Nephron (organoid): ENCODE results near the gene SKAP1.

Experiments
- H3K27ac Mint-ChIP-seq, 3 experiments: 2 replicates each; pipeline ENCODE4 v1.8.0; 2020; ENCODE audit warnings: mixed read lengths in 3 of 3, mild to moderate bottlenecking in 2 of 3, moderate library complexity in 1 of 3
- H3K27me3 Mint-ChIP-seq: 2 replicates; pipeline ENCODE4 v1.8.0; 2021; ENCODE audit warnings: low read depth, mild to moderate bottlenecking, moderate library complexity, mixed read lengths
- H3K36me3 Mint-ChIP-seq: 2 replicates; pipeline ENCODE4 v1.8.0; 2020; ENCODE audit warnings: low read depth, mixed read lengths
- H3K4me1 Mint-ChIP-seq: 2 replicates; pipeline ENCODE4 v1.8.0; 2020; ENCODE audit warnings: mixed read lengths
- H3K4me3 Mint-ChIP-seq, 3 experiments: 2 replicates each; pipeline ENCODE4 v1.8.0; 2020; ENCODE audit warnings: mild to moderate bottlenecking in 3 of 3, mixed read lengths in 3 of 3, moderate library complexity in 2 of 3
- H3K9me3 Mint-ChIP-seq: 2 replicates; pipeline ENCODE4 v1.8.0; 2020; ENCODE audit warnings: mixed read lengths
- TF ChIP-seq, protein P1 (sequence below), 3 experiments: fragments of 200-600 bp; sonication (generic); IDR thresholded peaks; one replicate each; pipeline ENCODE4 v1.5.0; 2021; ENCODE audit warnings: antibody characterized with exemption in 3 of 3; ENCODE audit not compliant: unreplicated experiment in 3 of 3

The SKAP1 gene

DNA sequence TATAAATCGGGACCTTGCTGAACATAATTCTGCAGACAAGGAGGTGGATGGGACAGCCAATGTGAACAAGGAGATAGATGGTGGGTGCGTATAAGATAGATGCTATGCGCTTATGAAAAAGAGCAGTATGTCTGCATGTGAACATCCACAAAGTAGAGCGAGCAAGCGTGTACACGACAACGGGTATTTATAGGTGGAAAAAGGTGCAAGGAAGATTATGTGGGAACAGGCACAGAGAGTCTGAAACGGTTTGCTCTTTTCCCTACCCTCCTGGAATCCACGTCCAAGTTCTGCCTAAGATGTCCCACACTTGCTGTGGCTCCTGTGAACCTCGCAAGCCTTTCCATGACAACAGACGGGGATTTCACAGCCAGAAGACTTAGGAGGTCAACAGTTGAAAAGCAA is 279.4 kb downstream of the SKAP1 start:
- Mint-ChIP-seq H3K36me3 (no peaks in the 10 kb centered on the region), H3K4me1 (peaks cover 27% of the 10 kb centered on the region), H3K27me3 (peaks cover 77% of the 10 kb centered on the region), H3K27ac (peak overlapping the region in 1 of 3 experiments; percentile 8), H3K4me3 (no peak overlapping the region), H3K9me3 (no peaks in the 10 kb centered on the region)
- TF ChIP-seq, protein P1, sequence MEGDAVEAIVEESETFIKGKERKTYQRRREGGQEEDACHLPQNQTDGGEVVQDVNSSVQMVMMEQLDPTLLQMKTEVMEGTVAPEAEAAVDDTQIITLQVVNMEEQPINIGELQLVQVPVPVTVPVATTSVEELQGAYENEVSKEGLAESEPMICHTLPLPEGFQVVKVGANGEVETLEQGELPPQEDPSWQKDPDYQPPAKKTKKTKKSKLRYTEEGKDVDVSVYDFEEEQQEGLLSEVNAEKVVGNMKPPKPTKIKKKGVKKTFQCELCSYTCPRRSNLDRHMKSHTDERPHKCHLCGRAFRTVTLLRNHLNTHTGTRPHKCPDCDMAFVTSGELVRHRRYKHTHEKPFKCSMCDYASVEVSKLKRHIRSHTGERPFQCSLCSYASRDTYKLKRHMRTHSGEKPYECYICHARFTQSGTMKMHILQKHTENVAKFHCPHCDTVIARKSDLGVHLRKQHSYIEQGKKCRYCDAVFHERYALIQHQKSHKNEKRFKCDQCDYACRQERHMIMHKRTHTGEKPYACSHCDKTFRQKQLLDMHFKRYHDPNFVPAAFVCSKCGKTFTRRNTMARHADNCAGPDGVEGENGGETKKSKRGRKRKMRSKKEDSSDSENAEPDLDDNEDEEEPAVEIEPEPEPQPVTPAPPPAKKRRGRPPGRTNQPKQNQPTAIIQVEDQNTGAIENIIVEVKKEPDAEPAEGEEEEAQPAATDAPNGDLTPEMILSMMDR (IDR thresholded peaks at IDR 0.05; ENCODE audit: unreplicated experiment in 3 of 3), result no peak

DNA sequence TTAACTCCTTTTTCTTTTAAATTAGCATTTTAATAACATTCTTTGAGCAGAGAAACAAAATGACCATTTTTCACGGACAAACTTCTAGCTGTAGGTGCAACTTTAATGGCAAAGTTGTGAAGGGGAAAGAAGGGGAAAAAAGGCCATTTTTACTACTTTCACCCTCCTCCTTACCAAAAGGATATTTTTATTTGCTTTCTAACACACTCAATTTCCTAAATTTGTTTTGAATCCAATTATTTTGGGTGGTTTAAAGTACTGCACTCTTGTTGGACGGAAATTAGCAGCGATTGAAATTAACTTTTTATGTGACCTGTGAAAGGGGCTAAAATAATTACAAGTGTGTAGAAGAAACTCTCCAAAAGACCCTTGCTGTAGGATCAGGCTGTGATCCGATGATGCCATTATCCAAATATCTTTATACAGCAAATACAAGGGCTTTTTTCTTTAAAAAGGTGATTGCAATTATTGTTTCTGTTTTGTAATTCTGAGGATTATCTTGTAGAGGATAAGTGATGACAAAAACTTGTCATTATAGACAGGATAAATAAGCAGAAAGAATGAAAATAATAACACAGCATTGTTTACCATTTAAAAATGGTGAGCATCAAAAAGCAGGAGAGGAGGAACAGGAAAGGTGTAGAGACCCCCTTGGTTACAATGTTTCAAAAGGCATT is 280.1 kb downstream of the SKAP1 start:
- H3K27me3 Mint-ChIP-seq, result peaks cover 83% of the 10 kb centered on the region

DNA sequence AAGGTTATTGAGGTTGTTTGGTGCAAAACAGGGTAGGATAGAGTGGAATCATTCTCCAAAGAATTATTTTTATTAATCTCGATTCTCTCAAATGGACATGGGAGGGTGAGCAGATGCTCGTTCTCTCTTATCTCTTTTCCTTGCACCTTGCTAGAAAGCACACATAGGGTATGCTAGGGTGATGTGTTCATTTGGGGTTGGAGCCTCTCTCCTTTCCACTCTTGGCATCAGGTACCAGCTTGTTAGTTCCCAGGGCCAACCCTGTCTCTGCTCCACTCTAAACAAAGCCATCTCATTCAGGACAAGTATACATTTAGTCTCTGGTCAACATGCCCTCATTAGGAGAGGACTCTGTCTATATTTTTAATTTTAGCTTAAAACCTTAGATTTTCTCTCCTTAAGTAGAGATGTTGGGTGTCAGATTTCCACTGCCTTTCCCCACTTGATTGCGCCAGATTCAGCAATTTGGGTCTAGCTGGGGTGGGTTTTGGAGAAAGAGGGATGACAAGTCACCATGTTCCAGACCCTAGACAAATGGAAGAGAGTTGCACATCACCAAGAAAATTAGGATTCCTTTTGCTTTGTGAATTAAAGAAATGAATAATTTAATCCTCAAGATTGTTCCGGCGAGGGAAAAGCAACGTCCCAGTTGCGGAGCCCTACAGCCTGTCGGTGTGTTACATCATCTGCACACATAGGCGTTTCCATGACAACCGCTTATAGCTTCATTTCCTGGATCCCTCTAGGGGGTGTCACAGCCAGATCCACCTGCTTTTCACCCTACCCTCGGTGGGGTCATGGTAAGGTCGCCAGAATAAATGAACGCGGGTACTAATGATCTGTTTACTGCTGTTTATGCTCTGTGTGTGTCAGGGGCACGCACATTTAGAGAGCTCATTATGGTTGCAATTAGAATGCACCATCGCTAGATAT is 280.9 kb downstream of the SKAP1 start:
- TF ChIP-seq, protein P1 (IDR thresholded peaks at IDR 0.05; ENCODE audit: unreplicated experiment in 3 of 3), result no peak

More for the DNA sequence above, 280.1 kb downstream of the SKAP1 start:
- H3K9me3 Mint-ChIP-seq, result no peaks in the 10 kb centered on the region
- TF ChIP-seq, protein P1 (IDR thresholded peaks at IDR 0.05; ENCODE audit: unreplicated experiment in 3 of 3), result no peak
- no peak overlapping the region for H3K4me3 Mint-ChIP-seq
- no peaks in the 10 kb centered on the region for H3K36me3 Mint-ChIP-seq
- H3K27ac Mint-ChIP-seq, result peak overlapping the region in 1 of 3 experiments; percentile 8
- peaks cover 27% of the 10 kb centered on the region for H3K4me1 Mint-ChIP-seq

DNA sequence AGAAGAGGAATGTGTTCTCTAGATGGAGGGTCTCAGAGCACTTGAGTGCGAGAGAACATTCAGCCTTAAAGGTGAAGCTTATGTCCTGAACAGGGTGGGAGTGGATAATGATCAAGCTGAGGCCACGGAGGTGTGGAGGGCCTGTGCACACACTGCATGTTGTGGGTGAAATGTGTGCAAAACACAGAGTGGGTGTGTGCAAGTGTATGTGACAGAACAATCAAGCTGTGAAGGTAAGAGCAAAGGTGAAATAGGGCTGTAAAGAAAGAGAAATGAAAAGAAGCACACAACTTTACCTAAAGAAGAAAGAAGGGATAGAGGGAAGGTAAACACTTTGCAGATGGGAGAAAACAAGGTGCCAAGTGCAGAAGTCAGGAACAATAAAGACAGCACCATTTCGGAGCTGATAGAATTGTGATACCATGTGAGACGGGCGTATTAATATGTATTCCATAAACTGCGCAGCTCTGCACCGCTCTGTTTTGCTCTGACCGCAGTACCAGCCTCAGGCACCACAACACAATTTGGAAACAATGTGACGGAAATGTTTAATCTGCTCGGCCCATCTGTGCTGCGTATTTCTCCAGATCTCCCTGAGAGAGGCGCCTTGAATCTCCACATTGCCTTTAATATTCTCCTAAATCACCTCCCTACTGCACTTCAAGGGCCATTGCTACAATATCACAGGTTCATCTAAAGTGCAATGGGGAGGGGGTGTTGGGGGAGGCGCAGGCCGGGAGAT is 281.8 kb downstream of the SKAP1 start:
- H3K4me1 Mint-ChIP-seq, result peaks cover 16% of the 10 kb centered on the region
- H3K36me3 Mint-ChIP-seq, result no peaks in the 10 kb centered on the region
- H3K4me3 Mint-ChIP-seq, result peak overlapping the region in 2 of 3 experiments; percentile 3 to 4
- peaks cover 83% of the 10 kb centered on the region for H3K27me3 Mint-ChIP-seq
- TF ChIP-seq, protein P1 (IDR thresholded peaks at IDR 0.05; ENCODE audit: unreplicated experiment in 3 of 3), result no peak
- peak overlapping the region in 1 of 3 experiments; percentile 0 for H3K27ac Mint-ChIP-seq
- H3K9me3 Mint-ChIP-seq, result no peaks in the 10 kb centered on the region

More for the DNA sequence above, 280.9 kb downstream of the SKAP1 start:
- peaks cover 84% of the 10 kb centered on the region for H3K27me3 Mint-ChIP-seq
- no peaks in the 10 kb centered on the region for H3K36me3 Mint-ChIP-seq
- peak overlapping the region in 1 of 3 experiments; percentile 40 for H3K27ac Mint-ChIP-seq
- H3K4me3 Mint-ChIP-seq, result no peak overlapping the region
- peaks cover 24% of the 10 kb centered on the region for H3K4me1 Mint-ChIP-seq
- H3K9me3 Mint-ChIP-seq, result no peaks in the 10 kb centered on the region

DNA sequence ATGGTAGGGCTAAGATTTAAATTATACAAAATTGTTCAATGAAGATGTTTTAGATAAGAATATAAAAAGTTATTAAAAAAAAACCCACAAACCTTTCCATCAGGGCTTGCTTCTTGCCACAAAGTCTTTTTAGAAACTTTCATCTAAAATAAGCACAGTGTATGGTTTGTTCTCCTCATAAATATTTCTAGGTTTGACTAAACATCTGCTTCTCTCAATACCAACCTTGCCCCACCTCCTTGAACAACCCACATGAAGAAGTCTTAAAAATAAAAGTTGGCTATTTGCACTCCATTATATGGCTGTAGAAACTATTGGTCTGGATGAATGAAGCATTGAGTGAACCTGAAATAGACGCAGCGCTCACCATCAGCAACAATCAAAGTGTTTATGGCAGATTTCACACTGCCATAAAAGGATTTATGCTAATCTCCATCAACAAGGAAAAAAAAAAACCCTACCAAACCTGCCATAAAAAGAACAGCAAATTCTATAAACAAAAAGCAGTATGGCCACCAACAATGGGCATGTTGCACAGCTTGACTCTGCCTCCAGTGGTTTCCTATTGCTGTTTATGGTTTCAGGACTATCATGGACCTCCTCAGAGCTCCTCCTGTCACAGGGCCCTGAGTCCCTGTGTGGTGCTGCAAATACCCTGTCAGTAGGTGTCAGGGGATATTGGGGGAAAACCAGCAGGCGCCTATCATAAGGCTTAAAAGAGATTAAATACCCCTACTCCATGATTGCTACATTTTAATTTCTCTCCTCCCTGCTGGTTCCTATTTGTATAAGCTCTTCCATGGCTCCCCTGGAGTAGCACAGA is 284.8 kb downstream of the SKAP1 start:
- peaks cover 6% of the 10 kb centered on the region for H3K4me1 Mint-ChIP-seq
- no peaks in the 10 kb centered on the region for H3K36me3 Mint-ChIP-seq
- no peak overlapping the region for H3K27ac Mint-ChIP-seq
- TF ChIP-seq, protein P1 (IDR thresholded peaks at IDR 0.05; ENCODE audit: unreplicated experiment in 3 of 3), result no peak
- H3K9me3 Mint-ChIP-seq, result no peaks in the 10 kb centered on the region
- peaks cover 69% of the 10 kb centered on the region for H3K27me3 Mint-ChIP-seq
- no peak overlapping the region for H3K4me3 Mint-ChIP-seq
